Endothelial cell of umbilical vein (primary cell): ENCODE measurements around the gene SCN5A. TPM values are rescaled to one million over a fixed set of nuclear protein-coding genes. Genes with fewer than 3 reads are reported as not detected.

Experiments used
- BruUV-seq: library from RNA; stranded (reverse); fragments of 400-500 nt; replicated peaks from 2 replicates; lab custom pipeline; 2021; lab: Mats Ljungman, UMichigan
- CTCF ChIA-PET: fragments of 300-600, 350-600 bp; sonication (Branson Sonifier 250); formaldehyde crosslinking; loops from one replicate; lab custom pipeline; 2021; ENCODE audit warnings: antibody characterized with exemption, inconsistent platforms; lab: Charles Lee
- POLR2A ChIA-PET: fragments of 300-600, 350-600 bp; sonication (Branson Sonifier 250); formaldehyde crosslinking; loops from one replicate; lab custom pipeline; 2021; ENCODE audit warnings: antibody characterized with exemption, inconsistent platforms; lab: Charles Lee
- DNase-seq: peaks from one replicate; pipeline ENCODE4 v3.0.0-alpha.2; 2011; ENCODE audit warnings: low read depth, low spot score
- FAIRE-seq: peaks from 2 replicates; lab custom pipeline; 2011; peaks lifted over from hg19 to GRCh38; lab: Jason Lieb, UNC
- H2AFZ ChIP-seq: 2 replicates; pipeline ENCODE4 v1.6.0; 2012; ENCODE audit warnings: low read depth, low read length, control low read depth, inconsistent platforms
- H3K27ac ChIP-seq: 2 replicates; pipeline ENCODE4 v1.5.1; 2011; ENCODE audit warnings: low read depth, mild to moderate bottlenecking, control low read depth, low read length, moderate library complexity; ENCODE audit not compliant: insufficient read depth
- H3K27me3 ChIP-seq, 2 experiments: 2 replicates each; pipeline versions ENCODE4 v1.6.0 to v1.6.1; 2011; ENCODE audit warnings: low read length in 2 of 2, mixed read lengths in 1 of 2; ENCODE audit not compliant: control insufficient read depth in 2 of 2, insufficient read depth in 2 of 2
- H3K36me3 ChIP-seq, 2 experiments: 2 replicates in 1 of 2; 3 replicates in 1 of 2; pipeline ENCODE4 v1.5.1; 2011; ENCODE audit warnings: low read length in 2 of 2, mild to moderate bottlenecking in 1 of 2, moderate library complexity in 1 of 2; ENCODE audit not compliant: control insufficient read depth in 2 of 2, insufficient read depth in 2 of 2; ENCODE audit errors: extremely low read depth in 1 of 2
- H3K4me1 ChIP-seq: 3 replicates; pipeline ENCODE4 v1.5.1; 2011; ENCODE audit warnings: mild to moderate bottlenecking, low read length; ENCODE audit not compliant: control insufficient read depth, insufficient read depth; ENCODE audit errors: extremely low read depth
- H3K4me2 ChIP-seq: 2 replicates; pipeline ENCODE4 v1.6.1; 2011; ENCODE audit warnings: low read length, control low read depth, mixed read lengths; ENCODE audit not compliant: insufficient read depth
- H3K4me3 ChIP-seq, 3 experiments: fragments of 200-600 bp in 1 of 3; sonication (generic), shearing (Covaris generic) in 1 of 3; replicated peaks in 1 of 3; 2 replicates each; pipeline ENCODE4 v1.5.1; 2011 to 2016; ENCODE audit warnings: control low read depth in 3 of 3, low read length in 3 of 3, mild to moderate bottlenecking in 2 of 3, inconsistent platforms in 1 of 3, low read depth in 1 of 3, moderate library complexity in 1 of 3; ENCODE audit not compliant: insufficient read depth in 1 of 3
- H3K79me2 ChIP-seq: 2 replicates; pipeline ENCODE4 v1.6.0; 2012; ENCODE audit warnings: low read length, inconsistent platforms; ENCODE audit not compliant: control insufficient read depth, insufficient read depth
- H3K9ac ChIP-seq: replicated peaks from 2 replicates; pipeline ENCODE3; 2011; ENCODE audit warnings: low read length, control low read depth; ENCODE audit not compliant: insufficient read depth; ENCODE audit errors: extremely low read depth
- H3K9me1 ChIP-seq: replicated peaks from 3 replicates; pipeline ENCODE4 v1.6.0; 2011; ENCODE audit warnings: mild to moderate bottlenecking, low read length; ENCODE audit not compliant: control insufficient read depth, insufficient read depth; ENCODE audit errors: extremely low read depth
- H3K9me3 ChIP-seq: replicated peaks from 2 replicates; pipeline ENCODE4 v1.5.1; 2012; ENCODE audit warnings: low read length, inconsistent platforms; ENCODE audit not compliant: control insufficient read depth, insufficient read depth
- H4K20me1 ChIP-seq: replicated peaks from 2 replicates; pipeline ENCODE3; 2011; ENCODE audit warnings: mild to moderate bottlenecking, low read length; ENCODE audit not compliant: control insufficient read depth, insufficient read depth; ENCODE audit errors: extremely low read depth
- CTCF ChIP-seq, 2 donors: IDR thresholded peaks; 1 replicate in 1 of 2; 2 replicates in 1 of 2; pipeline ENCODE4 v1.5.1; 2011; ENCODE audit warnings: low read length in 2 of 2, mild to moderate bottlenecking in 2 of 2, moderate library complexity in 2 of 2, control low read depth in 1 of 2, inconsistent platforms in 1 of 2, low read depth in 1 of 2; ENCODE audit not compliant: insufficient read depth in 1 of 2; ENCODE audit errors: extremely low read depth in 1 of 2
- FOS ChIP-seq: IDR thresholded peaks from 2 replicates; pipeline ENCODE4 v1.6.1; 2011; ENCODE audit warnings: mild to moderate bottlenecking, low read length, moderate library complexity, borderline replicate concordance; ENCODE audit not compliant: insufficient read depth
- GATA2 ChIP-seq: IDR thresholded peaks from 2 replicates; pipeline ENCODE4 v1.7.0; 2011; ENCODE audit warnings: low read depth, mild to moderate bottlenecking, moderate library complexity, mixed read lengths, low read length; ENCODE audit not compliant: insufficient read length, insufficient read depth
- JUN ChIP-seq: IDR thresholded peaks from 2 replicates; pipeline ENCODE4 v1.6.1; 2011; ENCODE audit warnings: borderline replicate concordance, low read depth; ENCODE audit not compliant: insufficient read length, insufficient read depth
- MAX ChIP-seq: IDR thresholded peaks from 2 replicates; pipeline ENCODE4 v1.6.1; 2011; ENCODE audit not compliant: insufficient read depth, insufficient read length
- POLR2AphosphoS5 ChIP-seq: IDR thresholded peaks from 2 replicates; pipeline ENCODE4 v1.6.1; 2012; ENCODE audit warnings: low read depth, mild to moderate bottlenecking, control low read depth, low read length, moderate library complexity; ENCODE audit not compliant: insufficient read depth
- dilution Hi-C: fragments of 300-500 bp; cut with MboI; formaldehyde crosslinking; loops from one replicate; pipeline ENCODE4 v1.15.0; 2019; ENCODE audit warnings: low sequenced_read_pairs; ENCODE audit not compliant: extremely low pct_ligation_motif_present
- intact Hi-C: fragments of 100-400 bp; cut with micrococcal nuclease; formaldehyde crosslinking; loops from one replicate; pipeline ENCODE4 v1.10.0; 2022
- polyA plus RNA-seq, 4 experiments: library from polyadenylated mRNA; depleted of rRNA in 3 of 4; stranded (reverse) in 3 of 4; unstranded in 1 of 4; fragments of >200 nt; gene quantifications; 2 replicates each; pipeline versions ENCODE4 v1.2.1 to v1.2.3, GENCODE V29; 2011 to 2012; ENCODE audit warnings: missing spikeins in 1 of 4
- total RNA-seq: library from RNA; stranded (reverse); gene quantifications from 2 replicates; pipeline ENCODE4 v1.2.3, GENCODE V29; 2021

SCN5A gene
- total and polyA plus RNA-seq, 2 donors (not counting 3 experiments of a cell fraction or from before 2014, with no cell fraction given), result 2.7 to 20.0 TPM

- dilution Hi-C loops (no loop called here), intact Hi-C loops (no loop called here)
- H3K4me3 ChIP-seq, result no peak overlapping the region
- H4K20me1 ChIP-seq, result no peaks in the 10 kb centered on the region
- no peaks in the 10 kb centered on the region for H3K4me1 ChIP-seq
- POLR2A ChIA-PET, result no interaction called here
- CTCF ChIA-PET, result no interaction called here
- TF ChIP-seq FOS, result no peak
- no peak for TF ChIP-seq GATA2
- no peak for TF ChIP-seq POLR2AphosphoS5
- TF ChIP-seq JUN, result no peak
- TF ChIP-seq CTCF (IDR thresholded peaks at IDR 0.05; ENCODE audit: extremely low read depth in 1 of 2, insufficient read depth in 1 of 2, low read depth in 1 of 2, low read length in 2 of 2), result no peak
- no peak for TF ChIP-seq MAX
- no peak for FAIRE-seq
- H3K79me2 ChIP-seq, result no peaks in the 10 kb centered on the region
- H3K36me3 ChIP-seq, result no peaks in the 10 kb centered on the region
- DNase-seq, result no peak
- H3K27me3 ChIP-seq, result no peaks in the 10 kb centered on the region
- H3K9me1 ChIP-seq, result no peaks in the 10 kb centered on the region
- no peak overlapping the region for H3K9ac ChIP-seq
- H3K4me2 ChIP-seq, result no peak overlapping the region
- H3K27ac ChIP-seq, result no peak overlapping the region
- BruUV-seq, result no TSS peak
- no peaks in the 10 kb centered on the region for H3K9me3 ChIP-seq
- no peak overlapping the region for H2AFZ ChIP-seq
Observed at GRCh38 chr3:38603731-38604131, 45.8 kb downstream of the SCN5A start.
